HG03175 (cell line): ENCODE data around the gene ANK2.

Experiments used
- ATAC-seq: cut with Tn5 transposase; IDR thresholded peaks from one replicate; pipeline ENCODE4 v1.9.1; 2021; ENCODE audit warnings: mild to moderate bottlenecking, moderate library complexity; ENCODE audit not compliant: unreplicated experiment

The ANK2 gene

DNA sequence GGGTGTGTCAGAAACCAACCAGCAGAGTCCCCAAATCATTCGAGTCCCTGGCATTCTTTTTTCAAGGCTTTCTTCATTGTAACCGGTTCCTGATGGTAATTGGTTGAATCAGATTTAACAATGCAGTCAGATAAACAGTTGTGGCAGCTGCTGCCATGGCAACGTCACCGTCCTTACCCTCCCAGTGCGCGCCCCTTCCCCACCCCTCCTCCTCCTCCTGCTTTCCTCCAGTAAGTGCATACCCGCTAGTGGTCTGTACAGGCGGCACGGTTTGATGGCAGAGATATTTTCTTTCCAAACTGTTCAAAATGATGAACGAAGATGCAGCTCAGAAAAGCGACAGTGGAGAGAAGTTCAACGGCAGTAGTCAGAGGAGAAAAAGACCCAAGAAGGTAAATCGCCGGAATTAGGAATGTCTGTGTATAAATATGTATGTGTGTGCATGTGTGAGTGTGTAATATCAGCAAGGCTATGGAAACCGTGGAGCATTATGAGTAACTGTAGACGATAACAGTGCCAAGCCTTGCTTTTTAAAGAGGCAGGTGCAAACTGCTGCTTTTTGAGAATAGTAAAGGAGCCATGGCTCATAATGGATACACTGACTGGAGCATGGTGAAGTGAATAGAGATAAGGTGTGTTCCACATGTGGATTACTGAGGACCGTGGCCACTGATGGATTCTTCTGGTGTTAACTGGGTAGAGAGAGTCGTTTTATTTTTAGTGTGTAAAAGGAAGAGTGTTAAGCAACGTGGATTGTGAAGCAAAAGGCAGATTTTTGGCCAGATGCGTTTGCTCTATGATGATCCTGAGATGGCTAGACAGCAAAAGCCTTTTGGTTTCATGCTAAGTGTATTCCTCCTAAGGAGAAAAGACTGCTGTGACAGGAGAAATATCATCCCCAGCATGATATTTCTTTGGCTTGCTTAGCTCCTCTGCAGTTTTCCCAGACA lies at the start of gene ANK2:
Gene ANK2 (plus strand): TSS at position 233 of the 950 bp plus-strand sequence. CDS start 76 bp downstream, at position 309.
- no peak for ATAC-seq

DNA sequence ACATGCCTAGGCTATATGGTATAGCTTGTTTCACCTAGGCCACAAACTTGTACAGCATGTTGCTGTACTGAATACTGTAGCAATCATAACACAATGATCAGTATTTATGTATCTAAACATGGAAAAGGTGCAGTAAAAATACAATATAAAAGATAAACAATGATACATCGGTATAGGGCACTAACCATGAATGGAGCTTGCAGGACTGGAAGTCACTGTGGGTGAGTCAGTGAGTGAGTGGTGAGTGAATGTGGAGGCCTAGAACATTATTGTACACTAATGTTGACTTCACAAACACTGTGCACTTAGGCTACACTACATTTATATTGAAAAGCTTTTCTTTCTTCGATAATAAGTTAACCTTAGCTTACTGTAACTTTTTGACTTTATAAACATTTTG lies 45.6 kb upstream of the ANK2 start:
- ATAC-seq: no peak

DNA sequence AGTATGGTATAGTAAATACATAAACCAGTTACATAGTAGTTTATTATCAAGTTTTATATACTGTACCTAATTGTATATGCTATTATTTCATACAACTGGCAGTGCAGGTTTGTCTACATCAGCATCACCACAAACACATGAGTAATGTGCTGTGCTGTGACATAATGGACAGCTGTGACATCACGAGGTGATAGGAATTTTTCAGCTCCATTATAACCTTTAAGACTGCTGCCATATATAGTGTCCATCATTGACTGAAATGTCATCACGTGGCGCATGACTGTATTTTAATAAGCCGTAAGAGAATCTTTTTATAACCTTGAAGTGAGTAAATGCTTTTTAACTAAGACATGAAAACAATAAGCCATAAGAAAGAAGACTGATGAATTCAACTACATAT lies 44.8 kb upstream of the ANK2 start:
- no peak for ATAC-seq

DNA sequence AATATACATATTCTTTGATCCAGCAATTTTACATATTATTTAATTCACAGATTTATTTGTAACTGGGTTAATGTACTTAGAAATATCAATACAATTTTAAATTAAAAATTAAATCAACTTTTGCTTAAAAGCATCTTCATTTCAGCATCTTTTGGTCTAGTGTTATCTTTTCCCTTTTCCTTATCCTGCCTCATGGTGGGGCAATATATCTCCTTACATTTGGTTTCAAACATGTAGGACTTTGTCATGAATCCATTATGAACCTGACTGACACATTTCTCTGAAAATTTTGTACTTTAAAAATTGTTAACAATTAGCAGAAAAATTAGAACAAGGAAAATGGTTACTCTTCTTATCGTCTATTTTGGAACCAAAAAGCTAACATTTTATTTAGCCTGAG lies 42.8 kb upstream of the ANK2 start:
- ATAC-seq: no peak

DNA sequence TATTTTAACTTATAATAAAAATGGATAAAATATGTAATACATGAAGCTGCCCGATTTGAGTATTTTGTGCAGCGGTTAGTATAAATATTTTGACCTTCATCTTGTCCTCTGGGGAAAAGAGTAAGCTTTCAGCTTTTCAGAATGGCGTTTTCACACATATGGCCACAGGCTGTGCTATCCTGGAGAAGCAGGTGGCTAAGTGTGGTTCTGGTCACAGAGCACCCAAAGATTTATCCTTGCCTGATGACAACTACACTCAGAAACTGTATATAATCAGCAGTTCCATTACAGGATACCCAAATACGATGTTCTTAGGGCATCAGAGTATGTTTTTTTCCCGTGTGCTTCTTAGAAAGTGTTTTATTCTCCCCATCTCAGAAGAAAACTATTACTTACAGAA lies 42.3 kb upstream of the ANK2 start:
- ATAC-seq: no peak

DNA sequence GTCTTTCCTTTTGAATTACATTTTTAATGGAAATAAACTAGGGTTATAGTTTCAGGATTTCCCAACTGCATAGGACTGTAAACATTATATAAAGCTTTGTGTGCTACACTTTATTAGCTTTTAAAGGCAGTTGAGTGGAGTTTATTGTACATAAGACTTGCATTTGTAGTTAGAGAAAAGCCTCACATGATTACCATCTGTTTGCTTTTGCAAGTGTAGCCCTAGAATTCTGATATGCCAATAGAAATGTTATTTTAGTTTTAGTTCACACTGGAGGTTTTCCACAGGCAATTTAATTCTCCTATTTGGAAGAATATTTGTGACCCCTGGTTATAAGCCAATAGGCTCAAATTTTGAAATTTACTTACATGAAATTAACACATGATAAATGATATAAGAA lies 41.3 kb upstream of the ANK2 start:
- no peak for ATAC-seq

DNA sequence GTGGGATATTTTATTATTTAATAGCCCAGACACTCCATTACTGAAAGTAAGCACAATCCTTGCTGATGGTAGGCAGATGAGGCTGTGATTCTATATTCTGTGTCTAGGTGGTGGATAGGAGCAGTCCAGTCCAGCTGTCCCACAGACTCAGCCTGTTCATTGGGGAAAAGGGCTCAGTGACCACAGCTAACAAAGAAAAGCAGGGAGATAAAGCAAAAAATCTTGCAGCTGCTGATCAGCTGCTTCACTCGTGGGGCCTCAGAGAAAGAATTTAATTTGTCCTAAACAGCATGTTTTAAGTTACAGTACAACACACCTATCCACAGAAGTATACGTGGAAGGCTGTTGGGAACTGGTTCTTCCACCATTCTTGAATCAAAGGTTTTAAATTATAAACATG lies 40.7 kb upstream of the ANK2 start:
- ATAC-seq: no peak

DNA sequence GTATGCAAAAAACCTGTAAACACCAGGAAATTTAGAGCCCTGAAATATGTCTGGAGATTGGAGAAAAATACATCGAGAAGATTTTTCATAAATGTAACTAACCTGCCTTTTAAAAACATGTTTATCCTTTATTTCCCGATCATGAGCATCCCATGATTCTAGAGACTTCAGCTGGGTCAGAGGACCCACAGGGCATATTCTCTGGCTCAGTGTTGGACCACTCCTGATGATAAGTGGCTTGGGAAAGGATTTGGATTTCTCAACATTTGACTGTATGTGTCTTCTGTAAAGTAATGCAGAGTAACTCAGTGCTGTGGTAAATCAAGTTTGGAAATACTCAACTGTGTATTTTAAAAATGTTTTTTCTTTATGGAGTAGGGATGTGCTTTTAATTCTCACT lies 40.0 kb upstream of the ANK2 start:
- no peak for ATAC-seq

DNA sequence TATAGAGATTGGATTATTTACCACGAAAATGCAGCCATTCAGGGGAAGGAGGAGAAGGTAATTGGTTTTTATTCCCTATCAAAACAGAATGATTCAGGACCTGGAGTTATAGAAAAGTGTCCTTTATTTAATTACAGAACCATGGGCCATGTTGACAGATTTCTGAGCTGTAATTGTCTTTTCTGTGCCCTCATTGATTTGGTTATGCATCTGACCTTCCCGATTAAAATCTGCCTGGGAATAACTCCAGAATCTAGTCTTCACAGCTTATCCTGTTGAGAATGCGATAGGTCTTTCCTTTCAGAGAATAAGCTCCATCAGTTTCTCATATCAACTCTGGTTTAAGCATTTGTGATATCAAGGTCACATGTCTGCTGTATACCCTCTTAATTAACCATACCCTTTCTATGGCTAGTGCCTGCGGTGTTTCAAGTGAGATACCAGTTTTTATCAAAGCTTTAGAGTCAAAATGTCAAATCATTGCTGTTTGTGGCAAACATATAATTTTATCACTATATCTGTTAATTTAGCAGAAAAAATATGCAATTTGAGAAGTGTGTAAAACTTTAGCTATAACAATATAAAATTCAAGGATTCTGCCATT lies 37.2 kb upstream of the ANK2 start:
- no peak for ATAC-seq

DNA sequence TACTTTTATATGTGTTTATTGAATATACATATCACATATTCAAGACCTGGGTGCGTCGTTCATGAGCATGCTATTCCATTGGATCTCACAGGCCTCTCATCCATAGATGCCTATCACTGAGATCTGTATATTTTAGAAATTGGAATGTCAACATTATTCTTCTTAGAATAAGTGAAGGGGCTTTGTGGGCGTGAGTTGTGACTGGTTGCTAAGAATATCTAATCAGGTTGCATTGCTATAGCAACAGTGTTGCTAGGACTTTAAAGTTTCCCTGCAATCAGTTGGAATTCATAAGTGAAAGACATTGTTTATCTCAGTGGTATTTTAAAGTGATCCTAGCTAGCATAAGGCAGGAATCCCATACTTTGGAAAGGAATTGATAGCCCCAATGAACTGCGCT lies 36.7 kb upstream of the ANK2 start:
- no peak for ATAC-seq

DNA sequence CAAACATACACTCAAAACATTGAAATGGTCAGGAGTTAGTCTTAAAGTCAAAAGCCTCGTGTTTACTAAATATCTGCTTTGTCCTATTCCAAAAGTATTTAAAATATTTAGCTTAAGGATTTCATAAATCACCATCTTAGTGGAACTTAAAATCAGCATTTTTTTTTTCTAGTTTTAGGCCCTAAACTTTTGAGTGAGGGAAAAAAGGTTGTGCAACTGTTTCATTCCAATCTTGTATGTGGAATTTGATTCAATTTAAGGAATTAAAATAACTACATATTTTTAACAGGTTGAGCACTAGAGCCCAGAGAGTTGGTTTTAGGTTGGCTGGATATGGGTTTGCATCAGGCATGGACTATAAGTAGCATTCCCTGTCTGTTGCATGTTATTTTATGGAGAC lies 35.7 kb upstream of the ANK2 start:
- no peak for ATAC-seq

DNA sequence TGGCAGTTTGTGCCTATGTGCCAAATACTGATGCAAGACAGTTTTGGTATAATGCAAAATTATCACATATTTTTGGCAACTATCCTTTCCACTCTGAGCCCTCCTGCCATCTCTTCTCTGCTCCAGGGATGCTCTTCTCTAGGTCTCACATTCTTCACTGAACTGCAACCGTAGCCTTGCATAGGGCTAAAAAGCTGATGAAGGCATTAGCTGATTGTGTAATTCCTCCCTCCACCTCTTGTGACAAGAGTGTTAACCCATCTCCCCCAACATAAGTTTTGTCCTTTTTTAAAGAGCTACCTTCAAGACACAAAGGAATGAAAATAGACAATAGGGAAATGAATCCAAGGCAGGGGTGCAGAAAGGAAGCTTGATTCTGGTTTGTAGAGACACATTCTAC lies 33.1 kb upstream of the ANK2 start:
- ATAC-seq: no peak

DNA sequence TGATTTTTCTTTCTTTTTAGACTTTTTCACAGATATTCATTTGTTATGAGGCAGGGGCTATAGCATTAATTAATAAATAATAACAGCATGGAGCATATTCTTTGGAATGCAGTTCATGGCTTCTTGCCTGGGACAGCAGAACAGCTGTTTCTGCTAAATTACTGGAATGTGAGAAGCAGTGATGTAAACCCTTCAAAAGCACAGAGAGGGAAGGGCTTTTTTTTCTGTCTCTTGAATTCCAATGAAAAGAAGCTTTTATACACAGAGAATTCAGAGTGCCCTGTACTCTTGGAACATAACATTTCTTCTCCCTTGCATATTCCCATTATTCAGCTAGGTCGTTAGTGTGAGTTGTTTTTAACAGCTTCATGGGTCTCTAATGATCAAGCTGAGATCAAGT lies 28.5 kb upstream of the ANK2 start:
- no peak for ATAC-seq

DNA sequence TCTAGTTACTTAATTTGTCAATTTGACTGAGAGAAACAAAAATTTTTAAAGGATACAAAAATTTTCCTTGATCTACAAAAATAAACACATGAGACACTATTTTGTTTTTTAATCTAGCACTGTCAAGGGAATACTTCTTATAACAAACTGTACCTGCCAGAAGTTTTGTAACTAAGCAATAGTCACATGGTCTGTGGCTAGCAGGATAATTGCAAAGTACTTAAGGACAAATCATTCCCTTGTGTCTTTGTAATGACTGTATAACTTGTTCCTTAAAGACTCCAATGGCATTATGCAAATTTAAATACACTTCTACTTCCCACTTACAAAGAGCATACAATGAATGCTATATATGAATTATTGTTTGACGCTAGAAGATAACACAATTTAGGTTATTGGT lies 25.1 kb upstream of the ANK2 start:
- no peak for ATAC-seq

DNA sequence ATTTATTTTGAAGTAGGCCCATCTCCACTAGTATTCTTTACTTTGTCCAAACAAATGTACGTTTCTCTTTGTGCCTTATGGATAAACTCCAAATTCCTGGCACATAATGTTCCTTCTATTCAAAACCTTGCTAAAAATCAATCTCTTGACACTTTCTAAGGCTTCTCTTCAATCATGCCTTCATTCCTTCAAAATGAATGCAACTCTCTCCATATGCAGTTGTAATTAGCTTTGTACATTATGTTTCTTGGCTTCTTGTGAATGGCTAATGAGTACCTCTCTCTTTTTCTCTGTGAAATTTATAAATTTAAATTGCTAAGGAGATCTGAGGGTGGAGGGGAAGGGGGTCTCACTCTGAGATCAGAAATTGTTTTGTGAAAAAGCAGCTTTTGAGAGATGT lies 24.0 kb upstream of the ANK2 start:
- no peak for ATAC-seq

DNA sequence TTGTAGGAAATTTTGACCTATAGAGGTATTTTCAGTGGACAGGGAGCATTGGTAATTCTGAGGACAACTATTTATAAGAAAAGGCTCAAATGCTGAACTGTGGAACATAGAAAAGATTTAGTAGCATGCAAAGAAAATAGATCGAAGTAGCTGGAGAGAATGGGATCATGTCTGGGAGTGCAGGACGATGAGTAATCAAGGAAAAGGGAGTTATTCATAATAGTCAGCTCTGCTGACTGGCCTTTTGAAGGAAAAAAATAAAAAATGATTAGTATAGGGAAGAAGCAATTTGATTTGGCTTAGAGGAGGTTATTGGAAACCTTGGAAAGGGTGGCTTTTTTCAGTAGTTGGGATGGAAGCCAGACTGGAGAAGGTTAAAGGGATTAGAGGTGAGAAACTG lies 22.9 kb upstream of the ANK2 start:
- ATAC-seq: no peak

DNA sequence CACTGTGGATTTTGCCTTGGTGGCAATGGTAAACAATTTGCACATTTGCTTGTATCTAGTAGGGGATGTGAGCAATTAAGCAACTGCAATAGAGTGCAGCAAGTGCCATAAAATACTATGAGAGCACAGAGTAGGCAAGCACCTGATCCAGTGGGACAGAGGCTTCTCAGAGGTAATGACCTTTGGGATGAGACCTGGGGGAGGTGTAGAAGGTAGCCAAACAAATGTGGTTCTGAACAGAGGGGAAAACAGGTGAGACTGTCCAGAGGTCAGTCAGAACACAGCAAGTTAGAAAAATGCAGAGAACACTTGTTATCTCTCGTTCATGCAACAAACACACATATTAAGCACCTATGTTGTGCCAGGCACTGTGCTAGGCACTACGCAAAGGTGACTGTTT lies 21.4 kb upstream of the ANK2 start:
- ATAC-seq: no peak

DNA sequence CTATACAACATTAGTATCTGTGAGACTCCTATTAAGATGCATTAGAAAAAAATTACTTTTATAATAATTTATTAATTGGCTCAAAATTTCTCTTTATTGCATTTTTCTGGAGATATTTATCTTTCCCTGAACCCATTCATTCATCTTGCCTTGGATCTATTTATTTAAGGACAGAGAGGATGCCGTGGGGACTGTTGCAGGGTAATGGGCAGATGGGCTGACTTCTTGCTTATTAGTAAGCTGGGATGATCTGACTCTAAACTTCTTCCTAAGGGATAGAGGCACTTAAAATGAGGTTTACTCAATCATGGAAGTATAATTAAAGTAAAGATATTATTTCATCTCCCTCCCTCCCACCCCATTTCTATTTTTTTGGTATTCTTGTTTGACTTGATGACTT lies 18.2 kb upstream of the ANK2 start:
- ATAC-seq: no peak

DNA sequence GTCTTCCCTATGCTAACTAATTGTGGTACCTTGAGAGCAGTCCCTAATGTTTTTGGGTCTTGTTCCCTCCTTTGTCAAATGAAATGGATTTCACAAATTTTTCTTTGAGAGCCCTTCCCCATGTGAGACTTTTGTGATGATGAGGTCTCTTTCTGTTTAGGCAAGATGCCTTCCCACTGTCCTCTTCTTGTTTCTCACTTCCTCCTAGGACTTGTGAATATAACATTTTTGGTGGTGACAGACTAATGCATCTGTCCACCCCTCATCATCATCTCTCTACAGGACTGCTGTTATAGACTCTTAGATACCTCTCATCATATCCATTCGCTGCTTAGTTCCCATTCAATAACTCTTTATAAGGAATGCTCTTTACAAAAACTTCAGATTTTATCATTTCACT lies 8.7 kb upstream of the ANK2 start:
- ATAC-seq: peak; percentile 61

DNA sequence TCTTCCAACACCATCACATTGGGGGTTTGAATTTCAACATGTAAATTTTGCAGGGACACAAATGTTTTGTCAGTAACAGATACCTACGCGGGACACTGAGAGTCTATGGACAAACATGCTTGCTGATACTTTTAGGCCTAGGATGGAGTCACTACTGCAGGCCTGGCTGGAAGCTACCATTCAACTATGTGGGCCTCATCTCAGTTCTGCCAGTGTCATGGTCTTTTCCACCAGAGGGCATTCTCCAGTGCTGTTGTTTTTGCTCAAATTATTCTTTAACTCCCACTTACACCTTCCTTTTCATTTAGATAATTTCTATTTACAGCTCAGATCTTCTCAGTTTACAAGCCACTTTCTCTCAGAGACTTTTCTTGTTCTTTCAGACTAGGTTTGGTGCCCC lies 7.0 kb upstream of the ANK2 start:
- no peak for ATAC-seq

DNA sequence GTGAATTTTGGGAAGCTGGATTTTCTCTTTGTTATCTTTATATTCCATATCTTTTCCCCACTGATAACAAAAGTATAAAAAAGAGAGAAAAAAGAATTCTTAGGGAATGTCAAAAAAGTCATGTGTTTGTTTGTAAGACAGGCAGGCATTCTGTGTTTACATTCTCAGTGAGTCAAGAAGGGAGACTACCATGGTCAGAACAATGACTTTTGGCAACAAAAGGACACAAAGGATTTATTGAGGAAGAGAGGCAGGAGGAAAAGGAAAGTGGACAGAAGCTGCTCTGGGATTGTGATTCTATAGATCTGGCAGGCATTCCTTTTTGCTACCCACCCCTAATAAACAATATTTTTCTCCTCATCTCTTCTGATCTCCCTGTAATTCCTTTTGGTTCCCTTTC lies 5.9 kb upstream of the ANK2 start:
- ATAC-seq: no peak

DNA sequence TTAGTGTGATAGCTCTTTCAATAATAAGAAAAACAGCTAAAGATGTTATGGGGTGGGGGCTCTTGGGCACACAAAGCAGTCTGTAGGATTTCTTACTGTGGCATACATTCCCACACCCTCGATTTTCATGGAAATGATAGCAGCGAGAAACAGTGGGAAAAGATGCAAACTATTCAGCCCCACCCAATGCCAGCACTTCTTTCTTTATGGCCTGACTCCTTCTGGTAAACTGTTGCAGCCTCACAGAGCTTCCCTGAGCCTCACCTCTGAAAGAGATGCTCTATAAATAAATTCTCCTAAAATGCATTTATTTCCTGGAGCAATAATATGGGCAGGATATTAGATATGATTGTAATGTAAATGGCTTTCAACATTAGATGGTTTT lies 910 bp downstream of the ANK2 start:
- no peak for ATAC-seq

DNA sequence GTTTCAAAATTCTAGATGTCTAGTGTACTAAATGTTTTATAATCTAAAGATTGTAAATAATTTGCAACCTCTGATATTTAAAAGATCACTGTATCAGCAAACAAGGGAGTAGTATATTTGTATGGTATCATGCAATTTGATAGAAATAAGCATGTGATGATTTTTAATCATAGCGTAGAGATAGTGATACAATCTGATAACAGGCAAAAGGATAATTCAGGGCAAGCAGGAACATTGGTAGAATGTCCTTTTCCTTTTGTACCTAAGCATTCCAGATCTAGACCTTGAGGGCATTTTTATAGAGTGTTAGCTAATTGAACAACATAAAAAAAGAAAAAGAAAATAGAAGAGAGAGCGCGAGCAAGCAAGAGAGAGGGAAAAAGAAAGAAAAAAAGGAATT lies 1.4 kb downstream of the ANK2 start:
- ATAC-seq: no peak
